Activated CD8-positive, alpha-beta memory T cell treated with anti-CD3 and anti-CD28 coated beads, Interleukin-2, amount 50 U/mL, for 24 hours (primary cell): ENCODE measurements around the gene CD34.
"Not testable (repeated sequence)": the region's sequence is repeated elsewhere in the genome, so short reads cannot be mapped to it uniquely, and the experiment has no call there.

Experiments
- DNase-seq: peaks from one replicate; pipeline ENCODE4 v3.0.0-alpha.2; 2020; ENCODE audit errors: extremely low read depth

Gene CD34

GRCh38 chr1:207926984-207927383 is 16.1 kb upstream of the CD34 start:
- no peak for DNase-seq

GRCh38 chr1:207925969-207926368 is 15.0 kb upstream of the CD34 start:
- DNase-seq: not testable (repeated sequence)

GRCh38 chr1:207925210-207925609 is 14.3 kb upstream of the CD34 start:
- DNase-seq: no peak

- DNase-seq: no peak
These were observed 12.6 kb upstream of the CD34 start for GRCh38 chr1:207923561-207923960.

- no peak for DNase-seq
These were observed 12.2 kb upstream of the CD34 start for GRCh38 chr1:207923121-207923520.

- no peak for DNase-seq
These were observed 11.6 kb upstream of the CD34 start for GRCh38 chr1:207922554-207922953.

- no peak for DNase-seq
These were observed 10.4 kb upstream of the CD34 start for GRCh38 chr1:207921321-207921720.

- DNase-seq: no peak
These were observed 9.6 kb upstream of the CD34 start for GRCh38 chr1:207920444-207921021.

- DNase-seq: no peak
These were observed 8.7 kb upstream of the CD34 start for GRCh38 chr1:207919523-207920170.

- no peak for DNase-seq
These were observed 7.7 kb upstream of the CD34 start for GRCh38 chr1:207918581-207918980.

- DNase-seq: no peak
These were observed 7.1 kb upstream of the CD34 start for GRCh38 chr1:207918011-207918410.

GRCh38 chr1:207917080-207917479 is 6.2 kb upstream of the CD34 start:
- no peak for DNase-seq

- no peak for DNase-seq
These were observed 3.0 kb upstream of the CD34 start for GRCh38 chr1:207913951-207914350.

- no peak for DNase-seq
These were observed 1.2 kb upstream of the CD34 start for GRCh38 chr1:207911856-207912760.

GRCh38 chr1:207909687-207910086 is 1.2 kb downstream of the CD34 start:
- no peak for DNase-seq

- DNase-seq: no peak
These were observed 2.7 kb downstream of the CD34 start for GRCh38 chr1:207908107-207908734.

GRCh38 chr1:207904391-207904790 is 6.5 kb downstream of the CD34 start:
- no peak for DNase-seq

- no peak for DNase-seq
These were observed 7.2 kb downstream of the CD34 start for GRCh38 chr1:207903767-207904166.

GRCh38 chr1:207903053-207903452 is 7.9 kb downstream of the CD34 start:
- no peak for DNase-seq

- DNase-seq: no peak
These were observed 8.4 kb downstream of the CD34 start for GRCh38 chr1:207902566-207902965.

GRCh38 chr1:207901041-207901653 is 9.8 kb downstream of the CD34 start:
- no peak for DNase-seq

GRCh38 chr1:207898836-207899235 is 12.1 kb downstream of the CD34 start:
- no peak for DNase-seq
